ENCODE data around the gene HEBP1.

Gene HEBP1

DNA sequence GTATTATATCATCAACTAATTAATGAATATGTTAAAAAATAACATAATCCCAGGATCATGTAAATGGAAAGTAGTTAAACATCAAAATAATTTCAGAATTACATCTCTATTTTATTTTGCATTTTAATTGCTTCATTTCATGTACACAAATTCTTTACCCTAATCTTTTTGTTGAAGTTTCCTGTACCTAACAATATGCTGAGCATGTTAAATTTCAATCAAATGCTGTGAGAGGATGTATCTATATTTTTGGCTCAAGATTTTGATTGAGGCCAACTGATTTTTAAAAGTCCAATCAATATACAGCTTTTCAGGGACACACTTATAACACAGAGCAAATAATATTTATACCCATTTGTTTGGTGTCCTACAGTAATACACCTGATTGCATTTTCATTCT lies 54.5 kb downstream of the HEBP1 start:
- TF ChIP-seq EZH2phosphoT487 (IDR thresholded peaks at IDR 0.05; ENCODE audit: borderline replicate concordance, low read length), result no peak
- TF ChIP-seq, protein P1, sequence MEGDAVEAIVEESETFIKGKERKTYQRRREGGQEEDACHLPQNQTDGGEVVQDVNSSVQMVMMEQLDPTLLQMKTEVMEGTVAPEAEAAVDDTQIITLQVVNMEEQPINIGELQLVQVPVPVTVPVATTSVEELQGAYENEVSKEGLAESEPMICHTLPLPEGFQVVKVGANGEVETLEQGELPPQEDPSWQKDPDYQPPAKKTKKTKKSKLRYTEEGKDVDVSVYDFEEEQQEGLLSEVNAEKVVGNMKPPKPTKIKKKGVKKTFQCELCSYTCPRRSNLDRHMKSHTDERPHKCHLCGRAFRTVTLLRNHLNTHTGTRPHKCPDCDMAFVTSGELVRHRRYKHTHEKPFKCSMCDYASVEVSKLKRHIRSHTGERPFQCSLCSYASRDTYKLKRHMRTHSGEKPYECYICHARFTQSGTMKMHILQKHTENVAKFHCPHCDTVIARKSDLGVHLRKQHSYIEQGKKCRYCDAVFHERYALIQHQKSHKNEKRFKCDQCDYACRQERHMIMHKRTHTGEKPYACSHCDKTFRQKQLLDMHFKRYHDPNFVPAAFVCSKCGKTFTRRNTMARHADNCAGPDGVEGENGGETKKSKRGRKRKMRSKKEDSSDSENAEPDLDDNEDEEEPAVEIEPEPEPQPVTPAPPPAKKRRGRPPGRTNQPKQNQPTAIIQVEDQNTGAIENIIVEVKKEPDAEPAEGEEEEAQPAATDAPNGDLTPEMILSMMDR (IDR thresholded peaks at IDR 0.05; ENCODE audit: low read depth, low read length, poor library complexity, severe bottlenecking), result no peak
- no peaks in the 10 kb centered on the region for H3K36me3 ChIP-seq (ENCODE audit: control insufficient read depth, low read length)
- H3K4me3 ChIP-seq (ENCODE audit: low read length), result no peak overlapping the region
- H3K27me3 ChIP-seq (ENCODE audit: control insufficient read depth, low read length), result no peaks in the 10 kb centered on the region; the same call in 1 of the 2 replicates
- H3K4me2 ChIP-seq (ENCODE audit: low read length), result no peak overlapping the region
- no peaks in the 10 kb centered on the region for H4K20me1 ChIP-seq (ENCODE audit: control insufficient read depth, insufficient read depth, low read depth, low read length)
- no peaks in the 10 kb centered on the region for H3K4me1 ChIP-seq (ENCODE audit: control insufficient read depth, low read length)
- H3K9me3 ChIP-seq (ENCODE audit: control insufficient read depth, insufficient read depth, low read length), result no peaks in the 10 kb centered on the region
- H3K79me2 ChIP-seq (ENCODE audit: control insufficient read depth, low read length), result no peaks in the 10 kb centered on the region
- no peak overlapping the region for H3K27ac ChIP-seq (ENCODE audit: low read depth, low read length)
- no peaks in the 10 kb centered on the region for H3K9me2 ChIP-seq (replicated peaks; ENCODE audit: control insufficient read depth, low read length)
- H3F3A ChIP-seq (ENCODE audit: control insufficient read depth, insufficient read depth), result no peaks in the 10 kb centered on the region

DNA sequence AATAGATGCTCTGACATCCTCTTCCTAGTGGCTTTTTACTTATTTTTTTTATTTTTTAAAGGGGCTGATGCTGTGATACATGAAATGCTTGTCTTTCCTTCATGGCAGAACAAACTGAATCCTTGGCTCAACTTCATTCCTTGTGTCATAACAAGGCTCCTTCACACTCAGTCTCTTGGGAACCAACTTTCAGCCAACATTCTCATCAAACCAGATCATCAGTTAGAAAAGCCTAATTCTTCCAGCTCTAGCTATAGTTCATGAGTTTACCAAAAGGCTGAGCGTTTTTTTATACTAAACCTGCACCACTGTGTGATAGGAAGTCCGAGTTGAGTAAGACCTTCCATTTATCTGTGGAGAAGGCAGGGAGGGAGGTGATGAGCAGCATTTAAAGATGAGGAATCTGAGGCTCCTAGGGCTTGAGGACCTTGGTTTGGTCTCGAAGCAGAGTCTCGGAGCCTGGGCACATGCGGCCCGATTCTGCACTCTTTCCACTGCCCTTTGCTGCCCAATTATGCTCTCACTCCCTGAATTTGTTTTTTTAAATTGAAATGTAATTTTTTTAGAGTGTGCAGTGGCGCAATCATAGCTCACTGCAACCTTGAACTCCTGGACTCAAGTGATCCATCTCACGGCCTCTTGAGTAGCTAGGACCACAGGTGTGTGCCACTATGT lies 56.3 kb downstream of the HEBP1 start:
- H4K20me1 ChIP-seq (ENCODE audit: control insufficient read depth, insufficient read depth, low read depth, low read length), result no peaks in the 10 kb centered on the region

DNA sequence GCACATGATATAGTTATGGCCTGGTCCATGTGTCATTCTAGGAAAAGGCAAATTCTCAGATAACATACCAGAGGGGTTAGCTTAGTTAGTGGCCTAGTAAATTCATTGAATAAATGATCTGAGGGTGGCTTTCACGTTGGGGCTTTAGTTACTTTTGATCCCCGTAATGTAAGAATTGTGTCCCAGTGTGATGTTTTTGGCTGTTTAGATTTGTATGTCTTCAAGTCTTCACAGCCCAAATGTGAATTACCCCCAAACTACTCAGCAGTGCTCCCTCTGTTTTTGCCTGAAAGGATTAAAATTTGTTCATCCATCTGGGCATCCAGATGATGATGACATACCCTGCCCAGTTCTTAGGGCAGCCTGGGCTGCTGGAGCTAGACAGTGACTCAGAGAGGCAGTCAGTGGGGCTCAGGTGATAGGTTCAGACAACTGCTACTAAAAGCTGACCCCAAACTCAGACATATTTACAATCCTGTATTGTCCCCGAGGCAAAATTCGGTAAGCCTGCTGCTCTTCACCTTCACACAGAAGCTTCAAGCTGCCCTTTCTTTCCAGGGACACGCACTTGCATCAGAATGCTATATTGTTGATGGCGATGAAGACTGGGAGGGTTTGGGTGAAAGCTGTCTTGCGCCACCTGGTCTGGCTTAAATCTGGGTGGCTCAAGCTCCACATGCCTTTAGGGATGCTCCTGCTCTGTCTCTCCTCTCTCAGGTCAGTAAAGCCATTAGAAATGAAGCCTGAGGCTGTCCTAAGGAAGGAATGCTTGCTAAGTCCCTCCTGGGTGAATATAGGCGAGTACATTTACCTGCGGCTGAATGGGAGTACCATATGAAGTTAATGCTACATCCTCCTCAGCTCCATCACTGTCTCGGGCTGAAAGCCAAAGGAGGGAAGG lies 58.4 kb downstream of the HEBP1 start:
- H3K4me1 ChIP-seq (ENCODE audit: control insufficient read depth, low read length), result no peaks in the 10 kb centered on the region
- no peak for TF ChIP-seq EZH2phosphoT487 (IDR thresholded peaks at IDR 0.05; ENCODE audit: borderline replicate concordance, low read length)
- TF ChIP-seq, protein P1 (IDR thresholded peaks at IDR 0.05; ENCODE audit: low read depth, low read length, poor library complexity, severe bottlenecking), result no peak
- H3K4me2 ChIP-seq (ENCODE audit: low read length), result no peak overlapping the region
- H3K4me3 ChIP-seq (ENCODE audit: low read length), result no peak overlapping the region
- no peaks in the 10 kb centered on the region for H3K79me2 ChIP-seq (ENCODE audit: control insufficient read depth, low read length)
- H3K27me3 ChIP-seq (ENCODE audit: control insufficient read depth, low read length), result no peaks in the 10 kb centered on the region; the same call in 1 of the 2 replicates
- no peaks in the 10 kb centered on the region for H3K9me3 ChIP-seq (ENCODE audit: control insufficient read depth, insufficient read depth, low read length)
- no peaks in the 10 kb centered on the region for H3K36me3 ChIP-seq (ENCODE audit: control insufficient read depth, low read length)
- no peak overlapping the region for H3K27ac ChIP-seq (ENCODE audit: low read depth, low read length)
- H4K20me1 ChIP-seq (ENCODE audit: control insufficient read depth, insufficient read depth, low read depth, low read length), result no peaks in the 10 kb centered on the region
- no peaks in the 10 kb centered on the region for H3K9me2 ChIP-seq (replicated peaks; ENCODE audit: control insufficient read depth, low read length)
- H3F3A ChIP-seq (ENCODE audit: control insufficient read depth, insufficient read depth), result no peaks in the 10 kb centered on the region

More for the DNA sequence above, 56.3 kb downstream of the HEBP1 start:
- no peak overlapping the region for H3K27ac ChIP-seq (ENCODE audit: low read depth, low read length)
- TF ChIP-seq, protein P1 (IDR thresholded peaks at IDR 0.05; ENCODE audit: low read depth, low read length, poor library complexity, severe bottlenecking), result no peak
- TF ChIP-seq EZH2phosphoT487 (IDR thresholded peaks at IDR 0.05; ENCODE audit: borderline replicate concordance, low read length), result no peak
- no peaks in the 10 kb centered on the region for H3F3A ChIP-seq (ENCODE audit: control insufficient read depth, insufficient read depth)
- no peaks in the 10 kb centered on the region for H3K4me1 ChIP-seq (ENCODE audit: control insufficient read depth, low read length)
- no peaks in the 10 kb centered on the region for H3K36me3 ChIP-seq (ENCODE audit: control insufficient read depth, low read length)
- H3K79me2 ChIP-seq (ENCODE audit: control insufficient read depth, low read length), result no peaks in the 10 kb centered on the region
- no peaks in the 10 kb centered on the region for H3K9me2 ChIP-seq (replicated peaks; ENCODE audit: control insufficient read depth, low read length)
- no peak overlapping the region for H3K4me2 ChIP-seq (ENCODE audit: low read length)
- no peaks in the 10 kb centered on the region for H3K9me3 ChIP-seq (ENCODE audit: control insufficient read depth, insufficient read depth, low read length)
- no peak overlapping the region for H3K4me3 ChIP-seq (ENCODE audit: low read length)
- no peaks in the 10 kb centered on the region; the same call in 1 of the 2 replicates for H3K27me3 ChIP-seq (ENCODE audit: control insufficient read depth, low read length)

Measured in DOHH2 (cell line).